ENCODE data around the gene ACACA. TPM values are rescaled to one million over a fixed set of nuclear protein-coding genes. Genes with fewer than 3 reads are reported as not detected.

The ACACA gene
- total RNA-seq, 1 donor from 2014 or later: 101 TPM

- Mint-ChIP-seq H3K36me3 (peaks cover 37% of the 10 kb centered on the region), H3K27me3 (no peaks in the 10 kb centered on the region), H3K9me3 (no peaks in the 10 kb centered on the region), H3K4me3 (no peak overlapping the region), H3K27ac (no peak overlapping the region), H3K4me1 (ENCODE audit: unreplicated experiment) (peaks cover 14% of the 10 kb centered on the region)
- TF ChIP-seq CTCF (conservative IDR thresholded peaks at IDR 0.05): no peak
- no peak for DNase-seq (ENCODE audit: extremely low spot score, unreplicated experiment)
These were observed 309.5 kb downstream of the ACACA start for GRCh38 chr17:37097154-37097553.

GRCh38 chr17:37096071-37096470, 310.6 kb downstream of the ACACA start:
- H3K27me3 Mint-ChIP-seq: no peaks in the 10 kb centered on the region
- H3K36me3 Mint-ChIP-seq: peaks cover 32% of the 10 kb centered on the region
- H3K27ac Mint-ChIP-seq: no peak overlapping the region
- no peak overlapping the region for H3K4me3 Mint-ChIP-seq
- peaks cover 17% of the 10 kb centered on the region for H3K4me1 Mint-ChIP-seq (ENCODE audit: unreplicated experiment)
- TF ChIP-seq CTCF (conservative IDR thresholded peaks at IDR 0.05): no peak
- no peak for DNase-seq (ENCODE audit: extremely low spot score, unreplicated experiment)
- H3K9me3 Mint-ChIP-seq: no peaks in the 10 kb centered on the region

GRCh38 chr17:37094391-37094790, 312.2 kb downstream of the ACACA start:
- H3K36me3 Mint-ChIP-seq: peaks cover 32% of the 10 kb centered on the region
- H3K9me3 Mint-ChIP-seq: no peaks in the 10 kb centered on the region
- H3K27me3 Mint-ChIP-seq: no peaks in the 10 kb centered on the region
- H3K4me1 Mint-ChIP-seq (ENCODE audit: unreplicated experiment): peaks cover 32% of the 10 kb centered on the region
- no peak for DNase-seq (ENCODE audit: extremely low spot score, unreplicated experiment)
- H3K27ac Mint-ChIP-seq: peak overlapping the region; percentile 43
- no peak for TF ChIP-seq CTCF (conservative IDR thresholded peaks at IDR 0.05)
- H3K4me3 Mint-ChIP-seq: no peak overlapping the region

GRCh38 chr17:37092701-37093100, 313.9 kb downstream of the ACACA start:
- Mint-ChIP-seq H3K27ac (peak overlapping the region; percentile 21), H3K9me3 (no peaks in the 10 kb centered on the region), H3K4me1 (ENCODE audit: unreplicated experiment) (peaks cover 48% of the 10 kb centered on the region), H3K4me3 (no peak overlapping the region), H3K27me3 (no peaks in the 10 kb centered on the region), H3K36me3 (peaks cover 29% of the 10 kb centered on the region)
- no peak for TF ChIP-seq CTCF (conservative IDR thresholded peaks at IDR 0.05)
- DNase-seq (ENCODE audit: extremely low spot score, unreplicated experiment): no peak

GRCh38 chr17:37092071-37092470, 314.6 kb downstream of the ACACA start:
- H3K4me1 Mint-ChIP-seq (ENCODE audit: unreplicated experiment): peaks cover 50% of the 10 kb centered on the region
- TF ChIP-seq CTCF (conservative IDR thresholded peaks at IDR 0.05): no peak
- no peaks in the 10 kb centered on the region for H3K9me3 Mint-ChIP-seq
- H3K27me3 Mint-ChIP-seq: no peaks in the 10 kb centered on the region
- peaks cover 33% of the 10 kb centered on the region for H3K36me3 Mint-ChIP-seq
- no peak overlapping the region for H3K4me3 Mint-ChIP-seq
- no peak overlapping the region for H3K27ac Mint-ChIP-seq
- DNase-seq (ENCODE audit: extremely low spot score, unreplicated experiment): no peak

- Mint-ChIP-seq H3K36me3 (peaks cover 31% of the 10 kb centered on the region), H3K4me1 (ENCODE audit: unreplicated experiment) (peaks cover 50% of the 10 kb centered on the region), H3K9me3 (no peaks in the 10 kb centered on the region), H3K27me3 (no peaks in the 10 kb centered on the region), H3K4me3 (no peak overlapping the region), H3K27ac (peak overlapping the region; percentile 65)
- no peak for DNase-seq (ENCODE audit: extremely low spot score, unreplicated experiment)
- no peak for TF ChIP-seq CTCF (conservative IDR thresholded peaks at IDR 0.05)
These were observed 315.7 kb downstream of the ACACA start for GRCh38 chr17:37090941-37091340.
